MCF 10A (cell line): ENCODE data around the gene PALMD. TPM values are rescaled to one million over a fixed set of nuclear protein-coding genes. Genes with fewer than 3 reads are reported as not detected.

ENCODE experiments used
- BruUV-seq: library from RNA; stranded (reverse); fragments of 400-500 nt; replicated peaks from 2 replicates; lab custom pipeline; 2021; lab: Mats Ljungman, UMichigan
- CTCF ChIA-PET: fragments of 300-600 bp; sonication (Branson Sonifier 250); formaldehyde crosslinking; extraction: SDS; loops from one replicate; lab custom pipeline; 2021; ENCODE audit warnings: antibody characterized with exemption, inconsistent platforms; lab: Yijun Ruan, JAX
- POLR2A ChIA-PET: fragments of 300-600, 350-650 bp; sonication (Branson Sonifier 250); formaldehyde crosslinking; extraction: SDS; loops from one replicate; lab custom pipeline; 2020; ENCODE audit warnings: antibody characterized with exemption, inconsistent platforms; lab: Yijun Ruan, JAX
- DNase-seq: peaks from one replicate; pipeline ENCODE4 v3.0.0-alpha.2; 2018; ENCODE audit not compliant: unreplicated experiment
- H3K27ac Mint-ChIP-seq: one replicate; pipeline ENCODE4 v1.8.0; 2022; ENCODE audit warnings: mild to moderate bottlenecking, low read depth, mixed read lengths; ENCODE audit not compliant: unreplicated experiment
- H3K27me3 Mint-ChIP-seq: one replicate; pipeline ENCODE4 v1.8.0; 2022; ENCODE audit warnings: mixed read lengths; ENCODE audit not compliant: insufficient read depth, unreplicated experiment
- H3K36me3 Mint-ChIP-seq: one replicate; pipeline ENCODE4 v1.8.0; 2022; ENCODE audit warnings: mild to moderate bottlenecking, moderate library complexity, mixed read lengths; ENCODE audit not compliant: insufficient read depth, unreplicated experiment
- H3K4me1 Mint-ChIP-seq: one replicate; pipeline ENCODE4 v1.8.0; 2022; ENCODE audit warnings: mixed read lengths; ENCODE audit not compliant: insufficient read depth, unreplicated experiment
- H3K4me3 Mint-ChIP-seq: one replicate; pipeline ENCODE4 v1.8.0; 2022; ENCODE audit warnings: mild to moderate bottlenecking, moderate library complexity, mixed read lengths; ENCODE audit not compliant: unreplicated experiment
- H3K9me3 Mint-ChIP-seq: one replicate; pipeline ENCODE4 v1.8.0; 2022; ENCODE audit warnings: mixed read lengths; ENCODE audit not compliant: unreplicated experiment
- CTCF ChIP-seq: fragments of 200-600 bp; IDR thresholded peaks from one replicate; pipeline ENCODE4 v1.8.0; 2022; ENCODE audit warnings: antibody characterized with exemption, mild to moderate bottlenecking; ENCODE audit not compliant: unreplicated experiment
- intact Hi-C: fragments of 100-400 bp; cut with micrococcal nuclease; formaldehyde crosslinking; loops from 2 replicates; pipeline ENCODE4 v1.14.1; 2022
- total RNA-seq: library from RNA; stranded (reverse); gene quantifications from 2 replicates; pipeline ENCODE4 v1.2.3, GENCODE V29; 2022

The PALMD gene
- total RNA-seq, 1 experiment from 2014 or later = 0.33 TPM

DNA sequence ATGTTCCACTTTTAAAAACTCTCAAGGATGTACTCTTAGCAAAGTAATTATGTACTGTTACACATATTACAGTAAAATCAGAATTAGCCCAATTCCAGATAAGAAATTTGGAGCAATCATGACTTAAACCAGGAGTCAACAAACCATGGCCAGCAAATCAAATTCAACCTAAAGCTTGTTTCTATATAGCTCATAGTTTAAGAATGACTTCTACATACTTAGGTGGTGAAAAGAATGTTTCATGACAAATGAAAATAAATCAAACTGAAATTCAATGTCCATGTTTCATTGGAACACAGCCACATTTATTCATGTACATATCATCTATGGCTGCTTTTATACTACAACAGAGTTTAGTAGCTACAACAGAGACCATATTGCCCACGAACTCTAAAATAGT, 85.5 kb downstream of the PALMD start:
- BruUV-seq = no TSS peak
- Mint-ChIP-seq H3K36me3 (peaks cover 9% of the 10 kb centered on the region), H3K27ac (no peak overlapping the region), H3K4me1 (no peaks in the 10 kb centered on the region), H3K4me3 (no peak overlapping the region), H3K9me3 (no peaks in the 10 kb centered on the region), H3K27me3 (no peaks in the 10 kb centered on the region)
- no peak for DNase-seq
- no peak for TF ChIP-seq CTCF
- intact Hi-C loops = no loop called here
- POLR2A ChIA-PET = no interaction called here
- CTCF ChIA-PET = interaction anchor here (1.0 kb wide), 1 partner anchor 938 kb away, joined by 3 read pairs; no protein-coding TSS in a partner anchor

DNA sequence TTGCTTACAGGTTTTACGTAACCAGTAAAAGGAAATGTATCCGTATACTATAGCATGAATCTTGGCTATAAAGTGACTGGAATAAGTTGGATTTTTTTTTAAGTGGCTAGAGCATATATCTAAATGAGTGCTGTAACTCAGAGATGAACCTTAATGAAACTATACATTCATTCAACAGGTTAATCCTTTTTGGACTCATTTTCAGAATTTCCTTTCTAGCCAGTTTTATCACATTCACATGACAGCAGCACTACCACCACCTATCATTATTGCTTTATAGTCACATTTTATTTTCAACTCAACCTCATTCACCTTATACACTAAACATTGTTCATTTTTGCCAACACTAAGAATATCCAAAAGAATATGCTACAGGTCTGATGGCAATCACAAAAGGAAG, 89.9 kb downstream of the PALMD start:
- H3K4me1 Mint-ChIP-seq = no peaks in the 10 kb centered on the region
- CTCF ChIA-PET = no interaction called here
- no TSS peak for BruUV-seq
- no peaks in the 10 kb centered on the region for H3K27me3 Mint-ChIP-seq
- no peak for DNase-seq
- no peaks in the 10 kb centered on the region for H3K9me3 Mint-ChIP-seq
- no peak for TF ChIP-seq CTCF
- POLR2A ChIA-PET = no interaction called here
- no peak overlapping the region for H3K4me3 Mint-ChIP-seq
- H3K27ac Mint-ChIP-seq = no peak overlapping the region
- peaks cover 9% of the 10 kb centered on the region for H3K36me3 Mint-ChIP-seq
- intact Hi-C loops = no loop called here

DNA sequence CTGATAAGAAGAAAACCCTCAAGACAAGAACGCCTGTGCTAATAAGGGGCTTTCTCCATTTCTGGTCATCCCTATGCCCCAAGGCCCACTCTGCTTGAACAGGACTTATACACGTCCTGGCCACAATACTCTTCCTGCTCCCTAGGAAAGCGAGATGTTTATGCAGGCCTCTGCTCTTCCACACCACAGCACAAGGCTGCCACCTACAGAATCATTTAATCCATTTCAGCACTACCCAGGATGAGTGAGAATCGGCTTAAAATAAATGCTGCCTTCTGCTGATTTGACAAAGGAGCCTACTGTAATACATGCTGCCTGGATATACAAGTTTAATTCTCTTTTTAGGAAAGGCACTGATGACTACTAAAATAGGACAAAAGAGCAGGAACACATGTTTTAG, 91.1 kb downstream of the PALMD start:
- TF ChIP-seq CTCF = no peak
- H3K36me3 Mint-ChIP-seq = peaks cover 9% of the 10 kb centered on the region
- BruUV-seq = no TSS peak
- no peaks in the 10 kb centered on the region for H3K4me1 Mint-ChIP-seq
- no peaks in the 10 kb centered on the region for H3K27me3 Mint-ChIP-seq
- CTCF ChIA-PET = interaction anchor here (0.8 kb wide), 1 partner anchor 18 kb away, joined by 5 read pairs; no protein-coding TSS in a partner anchor
- H3K27ac Mint-ChIP-seq = no peak overlapping the region
- no peak overlapping the region for H3K4me3 Mint-ChIP-seq
- intact Hi-C loops = no loop called here
- H3K9me3 Mint-ChIP-seq = no peaks in the 10 kb centered on the region
- DNase-seq = peak; percentile 29
- POLR2A ChIA-PET = no interaction called here

DNA sequence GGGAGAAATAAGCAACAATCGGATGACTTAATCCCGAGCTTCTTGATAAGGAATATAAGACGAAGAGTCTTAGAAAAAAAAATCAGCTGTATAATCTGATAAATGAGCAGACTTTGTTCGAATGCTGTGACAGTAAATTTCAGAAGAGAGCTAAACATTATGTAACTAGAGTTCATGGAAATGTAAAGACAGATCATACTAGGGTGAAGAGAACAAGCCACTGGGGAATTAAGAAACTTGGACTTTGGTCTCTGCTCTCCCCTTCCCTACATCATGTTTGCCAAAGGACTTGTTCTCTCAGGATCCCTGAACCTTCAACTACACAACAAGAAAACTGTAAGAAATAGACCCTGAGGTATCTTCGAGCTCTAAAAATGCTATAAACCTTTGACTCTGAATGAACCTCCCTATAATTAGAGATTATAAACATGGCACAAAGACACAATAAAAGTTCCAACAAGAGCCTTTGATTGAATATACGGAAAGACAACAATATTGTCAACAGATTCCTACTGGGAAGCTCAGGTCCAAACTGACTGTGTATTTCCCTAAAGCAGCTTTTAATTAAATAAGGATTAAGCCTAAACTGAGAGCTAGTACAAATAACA, 93.0 kb downstream of the PALMD start:
- no peaks in the 10 kb centered on the region for H3K27me3 Mint-ChIP-seq
- no peak overlapping the region for H3K27ac Mint-ChIP-seq
- ChIA-PET CTCF (interaction anchor here (0.5 to 0.8 kb wide), 3 partner anchors 12 to 28 kb away, joined by 3 to 5 read pairs (median 3); no protein-coding TSS in a partner anchor), POLR2A (interaction anchor here (0.7 kb wide), 1 partner anchor 72 kb away, joined by 3 read pairs; no protein-coding TSS in a partner anchor)
- intact Hi-C loops = no loop called here
- peaks cover 9% of the 10 kb centered on the region for H3K36me3 Mint-ChIP-seq
- H3K4me1 Mint-ChIP-seq = no peaks in the 10 kb centered on the region
- BruUV-seq = no TSS peak
- no peaks in the 10 kb centered on the region for H3K9me3 Mint-ChIP-seq
- TF ChIP-seq CTCF = no peak
- no peak for DNase-seq
- no peak overlapping the region for H3K4me3 Mint-ChIP-seq
